Right lobe of liver (tissue), 6 donors: ENCODE data around the gene STK10. TPM values are rescaled to one million over a fixed set of nuclear protein-coding genes. Genes with fewer than 3 reads are reported as not detected.

Source experiments
- ATAC-seq, 4 donors: fragments of 200-7000 bp; cut with Tn5 transposase; one replicate each; pipeline ENCODE4 v1.9.1; 2020; ENCODE audit warnings: mild to moderate bottlenecking in 4 of 4, moderate library complexity in 4 of 4
- DNase-seq, 3 donors: peaks; one replicate each; pipeline ENCODE4 v3.0.0-alpha.2; 2020
- H3K27ac ChIP-seq, 3 donors: fragments of 200-600 bp; one replicate each; pipeline ENCODE4 v1.8.0; 2022
- H3K27me3 ChIP-seq, 2 donors: fragments of 200-600 bp; one replicate each; pipeline ENCODE4 v1.8.0; 2022
- H3K36me3 ChIP-seq, 4 donors: fragments of 200-600 bp; sonication (generic) in 1 of 4; one replicate each; pipeline versions ENCODE4 v1.5.1 to v1.8.0; 2017 to 2022; ENCODE audit warnings: control low read depth in 1 of 4
- H3K4me1 ChIP-seq, 4 donors: fragments of 200-600 bp; sonication (generic) in 1 of 4; one replicate each; pipeline versions ENCODE4 v1.5.1 to v1.8.0; 2017 to 2022; ENCODE audit warnings: control low read depth in 1 of 4
- H3K4me3 ChIP-seq, 3 donors: fragments of 200-600 bp; one replicate each; pipeline ENCODE4 v1.8.0; 2022
- H3K9me3 ChIP-seq, 4 donors: fragments of 200-600 bp; sonication (generic) in 1 of 4; one replicate each; pipeline versions ENCODE4 v1.5.1 to v1.8.0; 2017 to 2022; ENCODE audit warnings: control low read depth in 1 of 4
- POLR2A ChIP-seq: fragments of 450-650 bp; IDR thresholded peaks from one replicate; pipeline ENCODE4 v1.6.1; 2017; ENCODE audit warnings: antibody characterized with exemption, mild to moderate bottlenecking
- WGBS: methylation state at CpG from one replicate; pipeline ENCODE4 v1.1.6; 2018; ENCODE audit warnings: low coverage, low lambda C conversion rate; ENCODE audit not compliant: insufficient coverage; ENCODE audit errors: missing lambda C conversion rate; 5-methylcytosine and 5-hydroxymethylcytosine counted together
- intact Hi-C, 2 donors: fragments of 100-400 bp; cut with DNase I; formaldehyde crosslinking; loops; one replicate each; pipeline versions ENCODE4 v1.11.2 to v1.14.1; 2022
- long read RNA-seq: library from polyadenylated mRNA; unstranded; transcript quantifications from one replicate; pipeline ENCODE4 v2.0.0, GENCODE V29; 2019
- total RNA-seq, 6 experiments: library from RNA; depleted of rRNA in 2 of 6; stranded (reverse); fragments of >200 nt in 2 of 6; fragmentation: NEBNext Ultra II Directional in 3 of 6; extraction: Animal tissue kit (Norgen Biotek cat#: 25700) in 3 of 6; gene quantifications; one replicate each; pipeline versions ENCODE4 v1.1.0 to v1.2.4, GENCODE V29; 2016 to 2023
- TF ChIP-seq, protein P1 (sequence below), 4 donors: fragments of 200-600 bp in 3 of 4; fragments of 450-650 bp in 1 of 4; IDR thresholded peaks; one replicate each; pipeline versions ENCODE4 v1.5.1 to v1.8.0; 2016 to 2022; ENCODE audit warnings: antibody characterized with exemption in 4 of 4, mild to moderate bottlenecking in 2 of 4
- donor health status: DM: no; HTN: yes; CAD: no.
- donor health status: DM: no; HTN: no; CAD: no.
- donor health status: DM: no; HTN: no; CAD: no.
- donor health status: DM: no; HTN: yes; CAD: no.
- donor health status: DM: no; HTN: yes; CAD: no.

Gene STK10
- 10 to 100 TPM in 2 of 6 experiments, 1 to 10 TPM in 4; 6.9 to 27.4 (median 9.0) TPM for total RNA-seq
- long read RNA-seq = 0 reads

DNA sequence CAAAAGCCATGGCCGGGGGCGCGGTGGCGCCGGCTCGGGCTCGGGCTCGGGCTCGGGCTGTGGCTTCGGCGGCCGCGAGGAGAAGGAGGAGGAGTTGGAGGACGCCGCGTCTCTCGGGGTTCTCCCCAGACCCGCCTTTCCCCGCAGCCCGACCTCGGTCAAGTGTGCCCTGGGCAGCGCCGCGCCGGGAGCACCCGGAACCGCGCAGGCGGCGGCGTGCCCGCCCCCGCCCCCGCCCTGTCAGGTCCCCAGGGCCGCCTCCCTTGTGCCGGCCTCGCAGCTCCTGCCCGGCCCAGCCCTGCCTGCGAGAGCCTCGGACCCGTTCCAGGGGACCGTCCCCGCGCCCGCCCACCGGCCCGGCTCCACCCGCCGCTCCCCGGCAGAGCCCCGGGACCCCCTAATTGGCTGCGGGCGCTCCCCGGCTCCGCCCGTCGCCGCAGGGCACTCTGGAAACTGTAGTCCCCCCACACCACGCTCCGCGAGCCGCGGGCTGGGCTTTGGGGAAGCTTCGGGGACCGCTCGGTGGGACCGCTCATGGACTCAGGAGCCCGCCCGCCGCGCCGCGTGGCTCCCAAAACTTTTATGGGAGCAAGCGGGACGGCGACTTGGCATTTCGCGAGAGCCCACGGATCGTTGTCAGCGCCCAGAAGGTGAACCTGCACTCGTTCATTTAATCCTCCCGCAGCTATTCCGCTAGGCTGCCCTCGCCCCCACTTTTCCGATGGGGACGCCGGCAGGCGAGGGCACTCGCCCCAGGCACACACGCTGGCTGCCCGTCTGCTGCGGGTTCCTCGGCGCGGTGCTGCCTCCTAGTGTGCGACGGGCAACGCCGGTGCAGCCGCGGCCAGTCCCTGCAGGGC lies at the start of gene STK10:
TSS of gene STK10 (minus strand) at position 192 of the 860 bp plus-strand sequence. CDS start at position 10, 182 bp downstream.
- no peaks in the 10 kb centered on the region for H3K4me1 ChIP-seq

DNA sequence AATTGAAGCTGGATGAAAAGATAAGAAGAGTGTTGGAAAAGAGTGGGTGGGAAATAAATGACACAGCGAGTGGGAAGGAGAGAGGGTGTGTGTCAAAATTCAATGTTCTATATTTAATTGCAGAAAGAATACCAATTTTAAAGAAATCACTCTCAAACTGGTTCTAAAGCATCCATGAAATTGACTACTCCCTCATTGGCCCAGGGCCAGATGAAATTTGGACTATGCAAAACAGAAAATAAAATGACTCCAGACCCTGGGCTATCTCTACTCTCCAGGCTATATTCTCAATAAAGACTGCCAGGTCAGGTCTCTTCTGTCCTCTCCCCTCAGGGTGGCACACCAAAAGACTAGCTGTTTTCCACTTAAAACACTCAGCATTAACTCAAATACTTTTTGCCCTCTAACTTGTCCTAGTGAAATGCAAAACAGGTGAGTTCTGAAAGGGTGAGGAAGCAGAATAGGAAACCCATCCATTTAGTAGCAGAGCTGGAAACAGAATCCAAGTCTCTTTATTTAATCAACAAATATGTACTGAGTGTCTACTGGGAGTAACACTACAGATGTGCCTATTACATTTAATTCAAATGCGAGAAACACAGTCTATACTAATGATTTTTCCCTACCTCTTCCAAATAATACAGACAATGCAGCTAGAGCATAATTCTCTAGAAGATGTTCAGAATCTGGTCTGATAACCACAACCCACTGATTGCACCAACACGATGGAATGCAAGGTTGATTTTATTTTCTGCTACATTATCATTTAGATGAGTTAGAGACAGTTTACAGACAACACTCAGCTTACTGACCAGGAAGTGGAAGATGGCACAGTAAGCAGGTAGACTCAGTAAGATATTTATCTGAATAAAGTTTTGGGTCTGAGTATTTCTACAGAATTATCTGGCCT lies 48.1 kb upstream of the STK10 start:
- ATAC-seq = peak; percentile 57 to 78 (median 60)
- 60% methylated on average over 3 of the region's 3 CpGs for WGBS
- H3K27me3 ChIP-seq = no peaks in the 10 kb centered on the region
- TF ChIP-seq POLR2A = no peak
- TF ChIP-seq, protein P1, sequence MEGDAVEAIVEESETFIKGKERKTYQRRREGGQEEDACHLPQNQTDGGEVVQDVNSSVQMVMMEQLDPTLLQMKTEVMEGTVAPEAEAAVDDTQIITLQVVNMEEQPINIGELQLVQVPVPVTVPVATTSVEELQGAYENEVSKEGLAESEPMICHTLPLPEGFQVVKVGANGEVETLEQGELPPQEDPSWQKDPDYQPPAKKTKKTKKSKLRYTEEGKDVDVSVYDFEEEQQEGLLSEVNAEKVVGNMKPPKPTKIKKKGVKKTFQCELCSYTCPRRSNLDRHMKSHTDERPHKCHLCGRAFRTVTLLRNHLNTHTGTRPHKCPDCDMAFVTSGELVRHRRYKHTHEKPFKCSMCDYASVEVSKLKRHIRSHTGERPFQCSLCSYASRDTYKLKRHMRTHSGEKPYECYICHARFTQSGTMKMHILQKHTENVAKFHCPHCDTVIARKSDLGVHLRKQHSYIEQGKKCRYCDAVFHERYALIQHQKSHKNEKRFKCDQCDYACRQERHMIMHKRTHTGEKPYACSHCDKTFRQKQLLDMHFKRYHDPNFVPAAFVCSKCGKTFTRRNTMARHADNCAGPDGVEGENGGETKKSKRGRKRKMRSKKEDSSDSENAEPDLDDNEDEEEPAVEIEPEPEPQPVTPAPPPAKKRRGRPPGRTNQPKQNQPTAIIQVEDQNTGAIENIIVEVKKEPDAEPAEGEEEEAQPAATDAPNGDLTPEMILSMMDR (IDR thresholded peaks at IDR 0.05) = no peak
- no peak overlapping the region for H3K4me3 ChIP-seq
- peaks cover 0 to 9% (median 0%) of the 10 kb centered on the region in 4 donors for H3K36me3 ChIP-seq
- no peak overlapping the region for H3K27ac ChIP-seq
- H3K4me1 ChIP-seq = peaks cover 0 to 19% (median 10%) of the 10 kb centered on the region in 4 donors
- H3K9me3 ChIP-seq = no peaks in the 10 kb centered on the region
- DNase-seq = no peak
- intact Hi-C loops = no loop called here

More for the DNA sequence above, at the start of gene STK10:
- Histone ChIP-seq H3K9me3 (no peaks in the 10 kb centered on the region), H3K27ac (peak within 1 kb of the TSS; percentile 60 to 82 (median 73)), H3K4me3 (peak within 1 kb of the TSS; percentile 55 to 87 (median 87)), H3K36me3 (no peaks in the 10 kb centered on the region), H3K27me3 (no peaks in the 10 kb centered on the region)
- ATAC-seq (peak; percentile 91 to 96 (median 92)), DNase-seq (peak; percentile 97)
- intact Hi-C loops = loop anchor here in 1 of 2 donors (2.0 kb wide), 1 partner anchor 81 kb away; no protein-coding TSS in a partner anchor
- WGBS = 0% methylated on average over 11 of the region's 102 CpGs
- TF ChIP-seq, protein P1 (IDR thresholded peaks at IDR 0.05) = peak; percentile 88 to 95 (median 90)
- peak; percentile 85 for TF ChIP-seq POLR2A

DNA sequence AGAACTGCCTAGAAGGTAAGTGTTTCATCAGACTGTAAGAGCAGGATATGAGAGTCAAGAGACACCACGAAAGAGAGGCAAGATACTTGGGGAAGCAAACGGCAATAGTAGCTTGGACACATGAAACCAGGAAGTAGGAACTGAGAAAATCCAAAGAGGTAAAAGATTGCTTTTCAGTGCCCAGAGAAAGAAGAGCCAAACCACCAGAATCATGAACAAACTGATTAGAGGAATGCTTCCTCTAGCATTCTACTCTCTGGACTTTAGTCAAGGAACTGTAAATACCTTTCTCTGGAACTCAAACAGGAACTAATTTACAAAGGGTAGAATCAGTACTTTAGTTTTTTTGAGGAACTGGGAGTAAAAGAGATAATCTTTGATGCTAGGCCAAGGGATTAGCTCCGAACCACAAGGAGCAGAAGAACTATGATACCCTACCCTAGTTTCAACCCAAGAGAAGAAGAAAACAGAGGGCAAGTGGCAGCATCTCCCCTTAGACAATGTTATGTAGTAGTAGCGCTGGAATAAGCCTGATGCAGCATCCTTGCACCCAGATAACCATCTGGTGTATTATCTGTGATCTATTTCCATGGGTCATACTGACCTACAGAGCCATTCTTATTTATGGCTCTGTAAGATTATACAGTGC lies 47.2 kb upstream of the STK10 start:
- Histone ChIP-seq H3K9me3 (no peaks in the 10 kb centered on the region), H3K36me3 (peaks cover 0 to 9% (median 0%) of the 10 kb centered on the region in 4 donors), H3K4me1 (peaks cover 0 to 19% (median 10%) of the 10 kb centered on the region in 4 donors), H3K27ac (no peak overlapping the region), H3K27me3 (no peaks in the 10 kb centered on the region), H3K4me3 (no peak overlapping the region)
- WGBS = 22% methylated on average over 4 of the region's 4 CpGs
- no peak for TF ChIP-seq POLR2A
- TF ChIP-seq, protein P1 (IDR thresholded peaks at IDR 0.05) = no peak
- ATAC-seq (peak; percentile 35 to 82 (median 60)), DNase-seq (no peak)
- intact Hi-C loops = no loop called here

DNA sequence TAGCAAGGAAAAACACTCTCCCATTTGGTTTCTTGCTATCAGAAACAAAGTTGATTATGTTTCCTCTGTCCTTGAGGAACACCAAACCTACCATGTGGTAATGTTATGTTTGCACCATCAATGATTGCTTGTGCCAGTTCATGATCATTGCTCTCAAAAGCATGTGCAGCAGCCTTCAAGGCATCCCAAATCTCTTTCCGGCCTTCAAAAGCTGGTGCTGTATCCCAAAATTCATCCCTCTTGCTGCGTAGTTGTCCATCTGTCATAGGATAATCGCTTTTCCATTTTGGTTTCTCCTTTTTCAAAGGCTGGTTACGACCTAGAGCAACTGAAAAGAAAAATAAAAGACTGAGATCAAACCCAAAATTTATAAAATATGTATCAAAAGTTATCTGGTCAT lies 46.0 kb upstream of the STK10 start:
- Histone ChIP-seq H3K4me1 (peaks cover 0 to 19% (median 10%) of the 10 kb centered on the region in 4 donors), H3K9me3 (no peaks in the 10 kb centered on the region), H3K27me3 (no peaks in the 10 kb centered on the region), H3K27ac (no peak overlapping the region), H3K4me3 (no peak overlapping the region), H3K36me3 (peaks cover 0 to 9% (median 0%) of the 10 kb centered on the region in 4 donors)
- ATAC-seq (no peak), DNase-seq (no peak)
- intact Hi-C loops = no loop called here
- WGBS = 95% methylated on average over 4 of the region's 4 CpGs
- TF ChIP-seq POLR2A = no peak
- TF ChIP-seq, protein P1 (IDR thresholded peaks at IDR 0.05) = no peak
